K562 (cell line): Measurements from ENCODE around the gene SORCS2. TPM values are rescaled to one million over a fixed set of nuclear protein-coding genes. Genes with fewer than 3 reads are reported as not detected.

ENCODE experiments used
- ATAC-seq: fragments of 200-7000 bp; cut with Tn5 transposase; 3 replicates; pipeline ENCODE4 v1.9.1; 2020; ENCODE audit warnings: moderate library complexity
- BruUV-seq: library from RNA; stranded (reverse); fragments of 400-500 nt; replicated peaks from 2 replicates; lab custom pipeline; 2021; lab: Mats Ljungman, UMichigan
- CTCF ChIA-PET: fragments of 300-600 bp; formaldehyde crosslinking; extraction: SDS; loops from one replicate; lab custom pipeline; 2021; ENCODE audit warnings: low intra/inter-chr PET ratio; lab: Yijun Ruan, JAX
- POLR2A ChIA-PET: fragments of 300-600, 350-650 bp; sonication (Branson Sonifier 250); formaldehyde crosslinking; extraction: SDS; loops from one replicate; lab custom pipeline; 2021; ENCODE audit warnings: antibody characterized with exemption, inconsistent platforms; lab: Yijun Ruan, JAX
- DNase-seq, 4 experiments: peaks; one replicate each; pipeline versions ENCODE4 v3.0.0 to v3.0.0-alpha.2; 2011 to 2018; ENCODE audit warnings: low spot score in 3 of 4, mixed read lengths in 3 of 4; ENCODE audit errors: extremely low read depth in 1 of 4
- FAIRE-seq: peaks from 2 replicates; lab custom pipeline; 2011; peaks lifted over from hg19 to GRCh38; lab: Jason Lieb, UNC
- H2AFZ ChIP-seq: 2 replicates; pipeline ENCODE4 v1.6.0; 2011; ENCODE audit warnings: low read depth, low read length, control low read depth, inconsistent platforms
- H3K27ac ChIP-seq: fragments of 200-600 bp; 3 replicates; pipeline ENCODE4 v1.8.0; 2011; ENCODE audit warnings: low read depth, mild to moderate bottlenecking, control low read depth, inconsistent platforms, low read length, moderate library complexity, mixed read lengths; ENCODE audit errors: extremely low read depth
- H3K27me3 ChIP-seq, 2 experiments: fragments of 300-600 bp in 1 of 2; 2 replicates in 1 of 2; 3 replicates in 1 of 2; pipeline versions ENCODE4 v1.6.0 to v1.8.0; 2011; ENCODE audit warnings: inconsistent platforms in 2 of 2, low read length in 2 of 2, mild to moderate bottlenecking in 1 of 2, mixed read lengths in 1 of 2, moderate library complexity in 1 of 2; ENCODE audit not compliant: control insufficient read depth in 2 of 2, insufficient read depth in 2 of 2
- H3K36me3 ChIP-seq: fragments of 300-600 bp; 3 replicates; pipeline ENCODE4 v1.8.0; 2011; ENCODE audit warnings: mild to moderate bottlenecking, low read length, inconsistent platforms; ENCODE audit not compliant: control insufficient read depth, insufficient read depth
- H3K4me1 ChIP-seq, 2 experiments: fragments of 200-600 bp in 1 of 2; replicated peaks in 1 of 2; 2 replicates in 1 of 2; 3 replicates in 1 of 2; pipeline versions ENCODE4 v1.5.1 to v1.8.0; 2011; ENCODE audit warnings: inconsistent platforms in 2 of 2, low read length in 2 of 2, mild to moderate bottlenecking in 1 of 2, mixed read lengths in 1 of 2, moderate library complexity in 1 of 2; ENCODE audit not compliant: control insufficient read depth in 2 of 2, insufficient read depth in 2 of 2
- H3K4me2 ChIP-seq: 2 replicates; pipeline ENCODE4 v1.6.1; 2011; ENCODE audit warnings: low read length, control low read depth, inconsistent platforms, mixed read lengths; ENCODE audit not compliant: insufficient read depth
- H3K4me3 ChIP-seq: fragments of 200-600 bp; sonication (generic), shearing (Covaris generic); 2 replicates; pipeline ENCODE4 v1.5.1; 2016; ENCODE audit warnings: control low read depth, inconsistent platforms
- H3K79me2 ChIP-seq: fragments of 200-600 bp; 3 replicates; pipeline ENCODE4 v1.8.0; 2011; ENCODE audit warnings: low read length, inconsistent platforms; ENCODE audit not compliant: control insufficient read depth, insufficient read depth
- H3K9ac ChIP-seq, 2 experiments: 2 replicates each; pipeline versions ENCODE4 v1.6.0 to v1.6.1; 2011; ENCODE audit warnings: low read depth in 2 of 2, low read length in 2 of 2, control low read depth in 1 of 2, inconsistent platforms in 1 of 2, mild to moderate bottlenecking in 1 of 2, mixed read lengths in 1 of 2; ENCODE audit not compliant: insufficient read depth in 1 of 2
- H3K9me1 ChIP-seq: one replicate; pipeline ENCODE4 v1.6.0; 2011; ENCODE audit warnings: inconsistent platforms, mild to moderate bottlenecking, low read length, moderate library complexity; ENCODE audit not compliant: control insufficient read depth, insufficient read depth
- H3K9me3 ChIP-seq: replicated peaks from 2 replicates; pipeline ENCODE4 v1.5.1; 2011; ENCODE audit warnings: low read depth, low read length, inconsistent platforms; ENCODE audit not compliant: control insufficient read depth, insufficient read depth
- H4K20me1 ChIP-seq: replicated peaks from 2 replicates; pipeline ENCODE4 v1.6.1; 2011; ENCODE audit warnings: low read length, inconsistent platforms, mixed read lengths; ENCODE audit not compliant: control insufficient read depth, insufficient read depth
- ADNP ChIP-seq: fragments of 200-800 bp; sonication (Bioruptor generic); IDR thresholded peaks from 2 replicates; pipeline ENCODE4 v1.6.1; 2016; ENCODE audit warnings: missing genetic modification characterization, missing compliant biosample characterization
- ARID1B ChIP-seq: fragments of 450-650 bp; IDR thresholded peaks from 2 replicates; pipeline ENCODE4 v1.6.1; 2016; ENCODE audit warnings: antibody characterized with exemption, mild to moderate bottlenecking, inconsistent platforms
- GATAD2B ChIP-seq: fragments of 450-650 bp; IDR thresholded peaks from 2 replicates; pipeline ENCODE4 v1.6.1; 2017; ENCODE audit warnings: mild to moderate bottlenecking, borderline replicate concordance
- KDM1A ChIP-seq, 2 experiments: fragments of 450-650 bp; IDR thresholded peaks; 2 replicates each; pipeline ENCODE4 v1.6.1; 2016; ENCODE audit warnings: mild to moderate bottlenecking in 2 of 2
- OTX1 ChIP-seq: fragments of 450-650 bp; formaldehyde crosslinking; IDR thresholded peaks from 2 replicates; pipeline ENCODE4 v1.4.0; 2022; ENCODE audit warnings: mild to moderate bottlenecking
- SRF ChIP-seq, 2 experiments: fragments of 250-450, 450-650 bp in 1 of 2; sonication (Bioruptor Pico) in 1 of 2; sonication (generic) in 1 of 2; formaldehyde crosslinking; IDR thresholded peaks; 2 replicates each; pipeline versions ENCODE4 v1.5.0 to v1.5.1; 2020 to 2022; ENCODE audit warnings: mild to moderate bottlenecking in 1 of 2, missing genetic modification reagents in 1 of 2
- SUPT5H ChIP-seq: fragments of 450-650 bp; IDR thresholded peaks from 2 replicates; pipeline ENCODE4 v1.6.1; 2016
- ZC3H8 ChIP-seq: fragments of 450-650 bp; IDR thresholded peaks from 2 replicates; pipeline ENCODE4 v1.6.1; 2017
- ZFP36 ChIP-seq: fragments of 150-350 bp; IDR thresholded peaks from 2 replicates; pipeline ENCODE4 v1.6.1; 2018; ENCODE audit warnings: low read length, low read depth; ENCODE audit not compliant: partially characterized antibody
- ZNF212 ChIP-seq: fragments of 450-650 bp; formaldehyde crosslinking; IDR thresholded peaks from 2 replicates; pipeline ENCODE4 v1.4.0; 2020; ENCODE audit warnings: mild to moderate bottlenecking
- ZNF311 ChIP-seq: fragments of 250-450 bp; sonication (Bioruptor Pico); IDR thresholded peaks from 2 replicates; pipeline ENCODE4 v1.4.0; 2020; ENCODE audit warnings: mild to moderate bottlenecking, moderate library complexity
- ZNF717 ChIP-seq: fragments of 250-450 bp; sonication (Bioruptor Pico); IDR thresholded peaks from 2 replicates; pipeline ENCODE4 v1.5.0; 2021
- ZNF766 ChIP-seq: fragments of 200-800 bp; sonication (Bioruptor generic); conservative IDR thresholded peaks from 2 replicates; pipeline ENCODE4 v1.6.1; 2016; ENCODE audit warnings: missing genetic modification characterization, missing compliant biosample characterization
- WGBS: fragments of 100-300 bp; shearing (Covaris generic); methylation state at CpG from one replicate; pipeline ENCODE4 v1.1.6; 2016; ENCODE audit warnings: low coverage, mixed read lengths; ENCODE audit not compliant: insufficient coverage; ENCODE audit errors: missing lambda C conversion rate; 5-methylcytosine and 5-hydroxymethylcytosine counted together
- in situ Hi-C: fragments of 300-500 bp; cut with MboI; formaldehyde crosslinking; loops from 4 replicates; pipeline ENCODE4 v1.15.0; 2018; ENCODE audit warnings: inconsistent platforms, mixed read lengths
- intact Hi-C: fragments of 100-400 bp; cut with micrococcal nuclease; formaldehyde crosslinking; loops from 2 replicates; pipeline ENCODE4 v1.14.2; 2022
- polyA plus RNA-seq, 8 experiments: library from polyadenylated mRNA; depleted of rRNA in 4 of 8; stranded (reverse) in 5 of 8; unstranded in 3 of 8; fragments of >200 nt; fragmentation: Nextera tagmentation in 2 of 8; fragmentation: Illumina TruSeq in 1 of 8; extraction: Ambion mirVana in 2 of 8; extraction: Trizol in 1 of 8; gene quantifications; 2 replicates each; pipeline versions ENCODE4 v1.2.1 to v1.2.3, GENCODE V29; 2011 to 2014; ENCODE audit warnings: inconsistent platforms in 1 of 8, missing spikeins in 1 of 8
- total RNA-seq, 7 experiments: library from RNA; depleted of rRNA in 6 of 7; stranded (reverse); fragments of >200 nt in 6 of 7; fragmentation: Illumina TruSeq in 2 of 7; extraction: Trizol in 2 of 7; gene quantifications; 2 replicates each; pipeline versions ENCODE4 v1.2.1 to v1.2.3, GENCODE V29; 2011 to 2021; ENCODE audit warnings: low replicate concordance in 1 of 7
- TF ChIP-seq, protein P1 (sequence below): fragments of 250-450 bp; sonication (Bioruptor Pico); IDR thresholded peaks from 2 replicates; pipeline ENCODE4 v1.9.0; 2021; ENCODE audit warnings: mild to moderate bottlenecking
- TF ChIP-seq, protein P2 (sequence below): sonication (generic); formaldehyde crosslinking; IDR thresholded peaks from 2 replicates; pipeline ENCODE4 v1.8.1; 2023; ENCODE audit warnings: mild to moderate bottlenecking, missing genetic modification reagents

SORCS2 gene
- total and polyA plus RNA-seq, 9 of the 15 experiments (the other 6 are each of a cell fraction or from before 2014, with no cell fraction given), result not detected

- Histone ChIP-seq H3K4me1 (peaks cover 0 to 5% of the 10 kb centered on the region in 2 experiments; a peak in 1 of 5 replicates), H3K36me3 (no peaks in the 10 kb centered on the region), H3K27ac (no peak overlapping the region), H3K4me3 (no peak overlapping the region), H3K9me3 (no peaks in the 10 kb centered on the region), H3K79me2 (no peaks in the 10 kb centered on the region), H4K20me1 (peaks cover 11% of the 10 kb centered on the region), H2AFZ (no peak overlapping the region), H3K9me1 (no peaks in the 10 kb centered on the region), H3K9ac (no peak overlapping the region), H3K4me2 (no peak overlapping the region), H3K27me3 (peaks cover 0 to 76% of the 10 kb centered on the region in 2 experiments; a peak in 3 of 5 replicates)
- POLR2A ChIA-PET, result interaction anchor here (0.6 kb wide), 1 partner anchor 66 kb away, joined by 3 read pairs; no protein-coding TSS in a partner anchor
- in situ Hi-C loops (no loop called here), intact Hi-C loops (no loop called here)
- 0% methylated on average over 15 of the region's 17 CpGs for WGBS
- FAIRE-seq (no peak), DNase-seq (no peak), ATAC-seq (no peak)
- CTCF ChIA-PET, result no interaction called here
- TF ChIP-seq SRF (CRISPR knock-in tag; IDR thresholded peaks at IDR 0.05), result no peak
- TF ChIP-seq ZFP36, result peak; percentile 28
- BruUV-seq, result no TSS peak
These were observed 237.3 kb downstream of the SORCS2 start for GRCh38 chr4:7429601-7430078.

GRCh38 chr4:7430368-7430964, 238.1 kb downstream of the SORCS2 start:
- Histone ChIP-seq H2AFZ (no peak overlapping the region), H3K9ac (no peak overlapping the region; a peak in 1 of 4 replicates), H3K4me2 (no peak overlapping the region), H3K79me2 (no peaks in the 10 kb centered on the region), H3K27me3 (peaks cover 0 to 68% of the 10 kb centered on the region in 2 experiments; a peak in 3 of 5 replicates), H3K27ac (no peak overlapping the region), H4K20me1 (peaks cover 11% of the 10 kb centered on the region), H3K9me3 (no peaks in the 10 kb centered on the region), H3K4me1 (peaks cover 0 to 7% of the 10 kb centered on the region in 2 experiments; a peak in 2 of 5 replicates), H3K36me3 (no peaks in the 10 kb centered on the region)
- WGBS, result 0% methylated on average over 13 of the region's 16 CpGs
- POLR2A ChIA-PET, result interaction anchor here (0.5 to 1.6 kb wide), 2 partner anchors 21 to 622 kb away, joined by 3 to 4 read pairs; no protein-coding TSS in a partner anchor
- CTCF ChIA-PET, result no interaction called here
- in situ Hi-C loops, result no loop called here
- intact Hi-C loops, result no loop called here
- no peak for FAIRE-seq
- no peak for DNase-seq
- no peak for TF ChIP-seq ARID1B
- no peak for TF ChIP-seq GATAD2B
- TF ChIP-seq ZNF717 (CRISPR knock-in tag), result no peak
- TF ChIP-seq, protein P1, sequence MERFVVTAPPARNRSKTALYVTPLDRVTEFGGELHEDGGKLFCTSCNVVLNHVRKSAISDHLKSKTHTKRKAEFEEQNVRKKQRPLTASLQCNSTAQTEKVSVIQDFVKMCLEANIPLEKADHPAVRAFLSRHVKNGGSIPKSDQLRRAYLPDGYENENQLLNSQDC, result no peak
- no peak for TF ChIP-seq ZC3H8
- TF ChIP-seq ZNF311, result no peak
- no peak for TF ChIP-seq ADNP (tag)
- TF ChIP-seq OTX1 (CRISPR knock-in tag), result no peak
- TF ChIP-seq KDM1A (IDR thresholded peaks at IDR 0.05), result no peak
- no peak for TF ChIP-seq SUPT5H
- TF ChIP-seq ZNF212 (CRISPR knock-in tag), result no peak
- TF ChIP-seq ZNF766 (CRISPR knock-in tag), result no peak
- TF ChIP-seq, protein P2, sequence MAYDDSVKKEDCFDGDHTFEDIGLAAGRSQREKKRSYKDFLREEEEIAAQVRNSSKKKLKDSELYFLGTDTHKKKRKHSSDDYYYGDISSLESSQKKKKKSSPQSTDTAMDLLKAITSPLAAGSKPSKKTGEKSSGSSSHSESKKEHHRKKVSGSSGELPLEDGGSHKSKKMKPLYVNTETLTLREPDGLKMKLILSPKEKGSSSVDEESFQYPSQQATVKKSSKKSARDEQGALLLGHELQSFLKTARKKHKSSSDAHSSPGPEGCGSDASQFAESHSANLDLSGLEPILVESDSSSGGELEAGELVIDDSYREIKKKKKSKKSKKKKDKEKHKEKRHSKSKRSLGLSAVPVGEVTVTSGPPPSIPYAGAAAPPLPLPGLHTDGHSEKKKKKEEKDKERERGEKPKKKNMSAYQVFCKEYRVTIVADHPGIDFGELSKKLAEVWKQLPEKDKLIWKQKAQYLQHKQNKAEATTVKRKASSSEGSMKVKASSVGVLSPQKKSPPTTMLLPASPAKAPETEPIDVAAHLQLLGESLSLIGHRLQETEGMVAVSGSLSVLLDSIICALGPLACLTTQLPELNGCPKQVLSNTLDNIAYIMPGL (CRISPR knock-in tag), result no peak
- TF ChIP-seq, all 486 proteins: peak for 0
- BruUV-seq, result no TSS peak
- Histone ChIP-seq H3K4me3 (no peak overlapping the region), H3K9me1 (no peaks in the 10 kb centered on the region)
- ATAC-seq, result no peak
